ENCODE measurements around the gene VSIG2.
A peak's percentile ranks its signal among the peaks of the same experiment; 100 is the strongest.

Gene VSIG2

DNA sequence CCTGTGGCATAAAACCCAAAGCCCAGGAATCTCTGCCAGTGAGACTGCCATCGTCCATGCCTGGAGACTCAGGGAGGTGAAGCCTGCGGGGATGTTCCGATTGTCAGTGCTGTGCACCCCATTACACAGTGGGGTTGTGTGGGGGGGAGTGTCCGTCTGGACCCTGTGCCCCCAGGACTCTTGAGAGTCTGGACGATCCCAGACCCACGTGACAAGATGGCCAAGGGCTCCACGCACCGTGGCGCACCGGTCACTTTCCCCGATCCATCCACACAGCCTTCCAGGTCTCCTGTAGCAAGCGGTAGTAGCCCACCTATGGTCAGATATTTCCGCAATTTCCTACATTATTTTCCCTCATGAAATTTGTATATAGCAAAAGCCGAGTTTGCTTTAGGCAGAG, 33.3 kb downstream of the VSIG2 start:
- DNase-seq = no peak

- peak; percentile 31 for DNase-seq
Measured at GRCh38 chr11:124717786-124718651, 34.0 kb downstream of the VSIG2 start.

- no peak for DNase-seq
Measured at GRCh38 chr11:124717421-124717785, 34.7 kb downstream of the VSIG2 start.

- DNase-seq = no peak
Measured at GRCh38 chr11:124716591-124716990, 35.5 kb downstream of the VSIG2 start.

GRCh38 chr11:124712392-124712791, 39.7 kb downstream of the VSIG2 start:
- no peak for DNase-seq

GRCh38 chr11:124707829-124708228, 44.2 kb downstream of the VSIG2 start:
- no peak for DNase-seq

GRCh38 chr11:124700028-124700427, 52.0 kb downstream of the VSIG2 start:
- DNase-seq = no peak

DNA sequence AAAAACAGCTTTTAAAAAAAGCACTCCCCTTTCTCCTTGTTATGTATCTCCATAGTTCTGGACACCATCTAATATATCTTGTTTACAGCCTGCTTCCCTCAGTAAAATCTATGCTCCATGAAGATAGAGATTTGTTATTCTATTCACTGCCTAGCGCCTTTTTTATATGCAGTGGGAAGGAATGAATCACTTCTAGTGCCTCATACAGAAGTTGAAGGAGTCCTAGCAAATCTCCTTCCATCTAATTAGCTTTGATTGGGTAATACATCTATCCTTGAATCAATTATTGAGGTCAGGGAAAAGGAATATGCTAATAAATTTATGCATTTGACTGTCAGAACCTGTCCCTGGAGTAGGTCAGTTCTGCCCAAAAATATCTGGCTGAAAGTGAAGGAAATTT, 52.5 kb downstream of the VSIG2 start:
- DNase-seq = no peak
